Trophoblast cell (in vitro differentiated cells and primary cell): ENCODE measurements around the gene KCNJ6.
"Not testable (repeated sequence)": the region's sequence is repeated elsewhere in the genome, so short reads cannot be mapped to it uniquely, and the experiment has no call there.

Source experiments
- DNase-seq, 2 donors: peaks; one replicate each; pipeline ENCODE4 v3.0.0-alpha.2; 2016
- H2AFZ ChIP-seq: 2 replicates; pipeline ENCODE4 v1.6.1; 2013; ENCODE audit warnings: low read length, moderate library complexity, mild to moderate bottlenecking; ENCODE audit not compliant: insufficient read depth, poor library complexity
- H2AK5ac ChIP-seq: 2 replicates; pipeline ENCODE4 v1.6.1; 2013; ENCODE audit warnings: mild to moderate bottlenecking, low read length
- H2BK120ac ChIP-seq: 2 replicates; pipeline ENCODE4 v1.6.1; 2013; ENCODE audit warnings: low read length, mild to moderate bottlenecking, moderate library complexity; ENCODE audit not compliant: insufficient read depth, poor library complexity
- H2BK12ac ChIP-seq: 2 replicates; pipeline ENCODE4 v1.6.1; 2013; ENCODE audit warnings: mild to moderate bottlenecking, low read length, moderate library complexity
- H2BK5ac ChIP-seq: 2 replicates; pipeline ENCODE4 v1.6.1; 2013; ENCODE audit warnings: low read length, low read depth, moderate library complexity, mild to moderate bottlenecking; ENCODE audit not compliant: poor library complexity
- H3K14ac ChIP-seq: 2 replicates; pipeline ENCODE4 v1.6.1; 2013; ENCODE audit warnings: mild to moderate bottlenecking, low read length
- H3K18ac ChIP-seq: 2 replicates; pipeline ENCODE4 v1.6.1; 2013; ENCODE audit warnings: mild to moderate bottlenecking, low read length
- H3K23ac ChIP-seq: 2 replicates; pipeline ENCODE4 v1.6.1; 2013; ENCODE audit warnings: low read length
- H3K27ac ChIP-seq: 2 replicates; pipeline ENCODE4 v1.5.1; 2013; ENCODE audit warnings: low read depth, mild to moderate bottlenecking, inconsistent platforms, low read length, moderate library complexity
- H3K27me3 ChIP-seq: 2 replicates; pipeline ENCODE4 v1.6.1; 2013; ENCODE audit warnings: inconsistent platforms, mild to moderate bottlenecking, low read length, moderate library complexity; ENCODE audit not compliant: insufficient read depth
- H3K36me3 ChIP-seq, 2 experiments: 1 replicate in 1 of 2; 2 replicates in 1 of 2; pipeline ENCODE4 v1.6.1; 2013; ENCODE audit warnings: low read length in 2 of 2, mild to moderate bottlenecking in 2 of 2, moderate library complexity in 1 of 2; ENCODE audit not compliant: insufficient read depth in 2 of 2, control insufficient read depth in 1 of 2
- H3K4ac ChIP-seq: 2 replicates; pipeline ENCODE4 v1.6.1; 2013; ENCODE audit warnings: low read depth, mild to moderate bottlenecking, low read length, moderate library complexity
- H3K4me1 ChIP-seq, 2 experiments: 1 replicate in 1 of 2; 2 replicates in 1 of 2; pipeline ENCODE4 v1.6.1; 2013; ENCODE audit warnings: low read length in 2 of 2, mild to moderate bottlenecking in 2 of 2, moderate library complexity in 1 of 2; ENCODE audit not compliant: insufficient read depth in 2 of 2, control insufficient read depth in 1 of 2
- H3K4me2 ChIP-seq: 2 replicates; pipeline ENCODE4 v1.6.1; 2013; ENCODE audit warnings: inconsistent platforms, mild to moderate bottlenecking, low read length, moderate library complexity
- H3K4me3 ChIP-seq: 2 replicates; pipeline ENCODE4 v1.5.1; 2013; ENCODE audit warnings: mild to moderate bottlenecking, low read depth, low read length, inconsistent platforms
- H3K79me1 ChIP-seq: one replicate; pipeline ENCODE4 v1.6.1; 2013; ENCODE audit warnings: low read length
- H3K79me2 ChIP-seq: 2 replicates; pipeline ENCODE4 v1.6.1; 2013; ENCODE audit warnings: low read length, mild to moderate bottlenecking; ENCODE audit not compliant: control insufficient read depth, insufficient read depth, poor library complexity
- H3K9ac ChIP-seq: 2 replicates; pipeline ENCODE4 v1.6.1; 2013; ENCODE audit warnings: mild to moderate bottlenecking, low read length
- H3K9me3 ChIP-seq: 2 replicates; pipeline ENCODE4 v1.6.1; 2013; ENCODE audit warnings: low read depth, mild to moderate bottlenecking, control low read depth, inconsistent platforms, low read length; ENCODE audit not compliant: insufficient read depth
- H4K12ac ChIP-seq: 2 replicates; pipeline ENCODE4 v1.6.1; 2013; ENCODE audit warnings: low read depth, mild to moderate bottlenecking, low read length, moderate library complexity
- H4K8ac ChIP-seq: 2 replicates; pipeline ENCODE4 v1.6.1; 2013; ENCODE audit warnings: low read depth, mild to moderate bottlenecking, low read length, moderate library complexity
- H4K91ac ChIP-seq: one replicate; pipeline ENCODE4 v1.6.1; 2013; ENCODE audit warnings: low read depth, mild to moderate bottlenecking, low read length, moderate library complexity
- WGBS: extraction: QIAGEN DNeasy Blood & Tissue Kit; methylation state at CpG from one replicate; pipeline ENCODE4 v1.1.7; 2013; ENCODE audit warnings: missing lambda C conversion rate; ENCODE audit not compliant: insufficient read length, insufficient coverage; ENCODE audit errors: extremely low coverage; 5-methylcytosine and 5-hydroxymethylcytosine counted together

Gene KCNJ6

DNA sequence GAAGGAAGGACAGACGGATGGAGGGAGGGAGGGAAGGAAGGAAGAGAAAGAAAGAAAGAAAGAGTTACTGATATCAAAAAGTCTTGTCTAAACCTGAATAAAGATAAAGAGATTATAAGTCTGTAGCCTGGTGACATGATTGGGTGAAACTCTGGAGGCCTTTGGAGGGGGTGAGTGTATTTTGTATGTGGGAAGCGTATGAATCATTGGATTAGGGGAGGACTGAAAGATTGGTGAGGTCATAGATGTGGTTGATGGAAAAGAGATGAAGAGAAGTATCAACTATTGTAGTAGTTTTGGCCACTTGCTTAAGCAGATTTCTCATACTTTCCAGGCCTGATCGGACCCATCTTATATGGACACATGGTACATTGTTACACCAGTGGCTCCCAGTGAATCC is 11.5 kb upstream of the KCNJ6 start:
- Histone ChIP-seq H2AFZ (no peak overlapping the region), H3K14ac (no peak overlapping the region), H3K27me3 (no peaks in the 10 kb centered on the region), H4K91ac (no peak overlapping the region), H2BK5ac (no peak overlapping the region), H3K23ac (no peak overlapping the region), H4K12ac (no peak overlapping the region), H2BK120ac (no peak overlapping the region), H3K4me3 (no peak overlapping the region), H3K9ac (no peak overlapping the region), H3K4me2 (no peak overlapping the region), H3K4ac (no peak overlapping the region), H3K18ac (no peak overlapping the region), H2AK5ac (no peak overlapping the region), H3K27ac (no peak overlapping the region), H3K4me1 (no peaks in the 10 kb centered on the region), H3K36me3 (no peaks in the 10 kb centered on the region), H3K79me1 (no peaks in the 10 kb centered on the region), H4K8ac (no peak overlapping the region), H3K9me3 (no peaks in the 10 kb centered on the region), H3K79me2 (no peaks in the 10 kb centered on the region), H2BK12ac (no peak overlapping the region)
- DNase-seq, result no peak
- WGBS, result 100% methylated on average over 1 of the region's 3 CpGs

DNA sequence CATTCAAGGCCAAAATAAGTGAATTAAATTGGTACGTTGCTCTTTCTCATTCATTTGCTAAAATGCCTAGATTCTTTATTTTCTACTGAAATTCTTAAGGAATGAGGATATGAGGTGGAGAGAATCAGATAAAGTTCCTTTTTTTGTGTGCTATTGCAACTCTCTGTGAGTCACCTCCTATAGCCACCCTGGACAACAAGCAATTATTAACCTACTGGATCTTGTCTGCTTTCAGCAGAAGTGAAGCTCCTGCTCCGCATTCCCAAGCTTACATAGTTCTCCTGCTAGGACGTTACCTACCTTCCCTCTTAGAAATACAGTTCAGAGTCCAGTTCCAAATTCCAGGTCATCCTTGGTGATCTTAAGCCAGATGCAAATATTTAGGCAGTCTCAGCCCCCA is 4.8 kb upstream of the KCNJ6 start:
- Histone ChIP-seq H4K12ac (no peak overlapping the region), H4K8ac (no peak overlapping the region), H2BK5ac (no peak overlapping the region), H3K4me2 (no peak overlapping the region), H2AK5ac (no peak overlapping the region), H2AFZ (no peak overlapping the region), H3K79me2 (no peaks in the 10 kb centered on the region), H3K79me1 (no peaks in the 10 kb centered on the region), H2BK12ac (no peak overlapping the region), H3K9ac (no peak overlapping the region), H3K9me3 (no peaks in the 10 kb centered on the region), H3K4me3 (no peak overlapping the region), H3K23ac (no peak overlapping the region), H3K36me3 (no peaks in the 10 kb centered on the region), H3K4ac (no peak overlapping the region), H3K27me3 (no peaks in the 10 kb centered on the region), H3K14ac (no peak overlapping the region), H3K27ac (no peak overlapping the region), H3K4me1 (peaks cover 0 to 4% of the 10 kb centered on the region in 2 experiments), H2BK120ac (no peak overlapping the region), H3K18ac (no peak overlapping the region), H4K91ac (no peak overlapping the region)
- DNase-seq, result peak; percentile 56 to 81
- WGBS, result no CpG with 5 or more reads among the region's 3 CpGs

GRCh38 chr21:37920302-37920701 is 4.0 kb upstream of the KCNJ6 start:
- H3K9ac ChIP-seq, result not testable (repeated sequence)
- no CpG with 5 or more reads among the region's 8 CpGs for WGBS

DNA sequence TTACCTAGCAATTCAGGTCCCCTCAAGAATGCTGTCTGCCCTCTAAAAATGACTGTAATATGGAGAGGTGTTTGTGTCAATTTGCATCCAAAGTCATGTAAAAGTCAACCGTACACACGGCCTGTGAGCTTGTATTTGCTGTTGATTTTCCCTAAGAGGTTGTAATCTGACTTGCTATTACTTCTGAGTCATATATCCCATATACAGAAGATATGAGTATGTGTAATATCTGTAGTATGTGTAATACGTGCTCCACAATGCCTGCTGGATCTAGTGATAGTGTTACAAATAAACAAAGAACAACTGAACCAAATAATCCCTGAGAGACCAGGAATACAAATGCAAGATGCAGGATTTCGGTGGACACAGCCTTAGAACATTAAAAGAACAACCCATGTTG is 1.4 kb upstream of the KCNJ6 start:
- Histone ChIP-seq H3K27ac (no peak overlapping the region), H3K23ac (no peak overlapping the region), H3K9me3 (no peaks in the 10 kb centered on the region), H3K9ac (no peak overlapping the region), H4K91ac (no peak overlapping the region), H3K36me3 (no peaks in the 10 kb centered on the region), H2AFZ (no peak overlapping the region), H4K8ac (no peak overlapping the region), H3K4me3 (no peak overlapping the region), H3K14ac (no peak overlapping the region), H3K79me1 (no peaks in the 10 kb centered on the region), H3K27me3 (peaks cover 11% of the 10 kb centered on the region), H2AK5ac (no peak overlapping the region), H2BK120ac (no peak overlapping the region), H4K12ac (no peak overlapping the region), H3K4me1 (peaks cover 0 to 7% of the 10 kb centered on the region in 2 experiments), H2BK12ac (no peak overlapping the region), H3K4ac (no peak overlapping the region), H3K18ac (no peak overlapping the region), H2BK5ac (no peak overlapping the region), H3K4me2 (no peak overlapping the region), H3K79me2 (no peaks in the 10 kb centered on the region)
- DNase-seq, result peak; percentile 35 to 69
- no CpG with 5 or more reads among the region's 4 CpGs for whole genome bisulfite sequencing

More at GRCh38 chr21:37920302-37920701, 4.0 kb upstream of the KCNJ6 start:
- not testable (repeated sequence) for H3K4me3 ChIP-seq, H3K36me3 ChIP-seq, H3K14ac ChIP-seq, H2AFZ ChIP-seq, H3K27ac ChIP-seq, H3K4ac ChIP-seq, H3K9me3 ChIP-seq, H3K4me1 ChIP-seq, H2BK5ac ChIP-seq, H4K8ac ChIP-seq, H2BK12ac ChIP-seq, H3K4me2 ChIP-seq, H3K23ac ChIP-seq, H4K12ac ChIP-seq, H2BK120ac ChIP-seq, H3K18ac ChIP-seq, H4K91ac ChIP-seq, H2AK5ac ChIP-seq, H3K79me2 ChIP-seq, H3K79me1 ChIP-seq, H3K27me3 ChIP-seq, DNase-seq
